CD4-positive, alpha-beta T cell treated with Interferon alpha-2 for 1 hour (primary cell): Measurements from ENCODE around the gene ATP13A3.

ENCODE experiments used
- DNase-seq, 2 donors: peaks; one replicate each; pipeline ENCODE4 v3.0.0-alpha.2; 2020 to 2022

ATP13A3 gene

GRCh38 chr3:194367992-194368841, 118.6 kb downstream of the ATP13A3 start:
- no peak for DNase-seq

GRCh38 chr3:194365978-194366490, 120.8 kb downstream of the ATP13A3 start:
- no peak for DNase-seq

- DNase-seq = no peak
These were observed 121.3 kb downstream of the ATP13A3 start for GRCh38 chr3:194365526-194365925.

- no peak for DNase-seq
These were observed 122.0 kb downstream of the ATP13A3 start for GRCh38 chr3:194364652-194365434.

GRCh38 chr3:194364314-194364651, 122.5 kb downstream of the ATP13A3 start:
- no peak for DNase-seq

GRCh38 chr3:194360568-194360967, 126.2 kb downstream of the ATP13A3 start:
- no peak for DNase-seq

GRCh38 chr3:194357681-194358080, 129.1 kb downstream of the ATP13A3 start:
- no peak for DNase-seq

- no peak for DNase-seq
These were observed 131.4 kb downstream of the ATP13A3 start for GRCh38 chr3:194355379-194355778.

- DNase-seq = no peak
These were observed 132.5 kb downstream of the ATP13A3 start for GRCh38 chr3:194354315-194354714.
